ENCODE results near the gene KCNJ12. TPM values are rescaled to one million over a fixed set of nuclear protein-coding genes. Genes with fewer than 3 reads are reported as not detected.

KCNJ12 gene
- total RNA-seq, 1 donor from 2014 or later: 1.7 TPM

- no peak for DNase-seq (ENCODE audit: low spot score)
Measured at GRCh38 chr17:21463779-21464407, 87.7 kb downstream of the KCNJ12 start.

DNA sequence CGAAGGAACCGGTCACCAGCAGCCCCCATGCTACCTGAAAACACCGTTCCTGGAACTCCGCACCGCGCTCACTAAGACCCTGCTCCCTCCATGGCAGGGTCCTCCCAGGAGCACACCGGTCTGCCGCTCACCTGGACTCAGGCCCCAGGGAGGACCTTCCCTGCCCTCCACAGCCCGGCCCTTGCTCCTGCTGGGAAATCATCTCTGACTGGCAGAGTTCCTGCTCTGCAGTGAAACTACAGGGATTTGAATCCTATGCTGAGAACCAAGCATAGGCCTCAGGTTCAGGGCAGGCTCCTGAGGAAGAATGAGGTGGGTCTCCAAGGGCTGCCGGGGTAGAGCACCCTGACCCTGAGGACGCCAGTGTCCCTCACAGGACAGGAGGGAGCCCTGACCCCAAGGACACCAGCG, 88.5 kb downstream of the KCNJ12 start:
- ATAC-seq: no peak
- DNase-seq (ENCODE audit: low spot score): no peak

More at GRCh38 chr17:21463779-21464407, 87.7 kb downstream of the KCNJ12 start:
- ATAC-seq: peak; percentile 26

GRCh38 chr17:21466550-21466949, 90.4 kb downstream of the KCNJ12 start:
- DNase-seq (ENCODE audit: low spot score) (no peak), ATAC-seq (no peak)

DNA sequence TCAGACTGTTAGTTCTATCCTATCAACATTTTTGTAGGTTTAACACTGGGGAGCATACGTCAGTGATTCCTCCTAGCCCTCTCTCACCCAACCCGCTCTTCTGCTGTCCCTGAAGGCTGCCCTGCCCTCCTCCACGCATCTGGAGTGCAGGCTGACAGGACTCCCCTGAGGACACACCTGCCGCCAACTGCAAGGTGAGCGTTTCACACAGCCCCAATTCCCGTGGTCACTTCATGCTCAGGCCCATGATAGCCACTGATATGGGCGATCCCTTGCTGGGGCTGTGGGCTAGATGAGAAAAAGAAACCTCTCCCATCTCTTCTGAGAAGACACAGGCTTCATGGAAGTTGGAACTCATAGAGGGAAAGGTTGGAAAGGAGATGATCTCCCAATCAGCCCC, 91.0 kb downstream of the KCNJ12 start:
- no peak for ATAC-seq
- DNase-seq (ENCODE audit: low spot score): no peak

GRCh38 chr17:21467739-21468490, 91.8 kb downstream of the KCNJ12 start:
- no peak for DNase-seq (ENCODE audit: low spot score)
- no peak for ATAC-seq

Other genes starting within 250 kb of the KCNJ12 start
- gene DHRS7B, start 249.4 kb upstream of the KCNJ12 start, total RNA-seq: 11.0 TPM
- gene TMEM11, start 162.2 kb upstream of the KCNJ12 start, total RNA-seq: 9.3 TPM
- 5.9 TPM for gene NATD1, start 122.9 kb upstream of the KCNJ12 start, total RNA-seq
- gene MAP2K3, start 91.6 kb upstream of the KCNJ12 start, total RNA-seq: 71.5 TPM